ENCODE results near the gene FAM50B.

Gene FAM50B, protein sequence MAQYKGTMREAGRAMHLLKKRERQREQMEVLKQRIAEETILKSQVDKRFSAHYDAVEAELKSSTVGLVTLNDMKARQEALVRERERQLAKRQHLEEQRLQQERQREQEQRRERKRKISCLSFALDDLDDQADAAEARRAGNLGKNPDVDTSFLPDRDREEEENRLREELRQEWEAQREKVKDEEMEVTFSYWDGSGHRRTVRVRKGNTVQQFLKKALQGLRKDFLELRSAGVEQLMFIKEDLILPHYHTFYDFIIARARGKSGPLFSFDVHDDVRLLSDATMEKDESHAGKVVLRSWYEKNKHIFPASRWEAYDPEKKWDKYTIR

DNA sequence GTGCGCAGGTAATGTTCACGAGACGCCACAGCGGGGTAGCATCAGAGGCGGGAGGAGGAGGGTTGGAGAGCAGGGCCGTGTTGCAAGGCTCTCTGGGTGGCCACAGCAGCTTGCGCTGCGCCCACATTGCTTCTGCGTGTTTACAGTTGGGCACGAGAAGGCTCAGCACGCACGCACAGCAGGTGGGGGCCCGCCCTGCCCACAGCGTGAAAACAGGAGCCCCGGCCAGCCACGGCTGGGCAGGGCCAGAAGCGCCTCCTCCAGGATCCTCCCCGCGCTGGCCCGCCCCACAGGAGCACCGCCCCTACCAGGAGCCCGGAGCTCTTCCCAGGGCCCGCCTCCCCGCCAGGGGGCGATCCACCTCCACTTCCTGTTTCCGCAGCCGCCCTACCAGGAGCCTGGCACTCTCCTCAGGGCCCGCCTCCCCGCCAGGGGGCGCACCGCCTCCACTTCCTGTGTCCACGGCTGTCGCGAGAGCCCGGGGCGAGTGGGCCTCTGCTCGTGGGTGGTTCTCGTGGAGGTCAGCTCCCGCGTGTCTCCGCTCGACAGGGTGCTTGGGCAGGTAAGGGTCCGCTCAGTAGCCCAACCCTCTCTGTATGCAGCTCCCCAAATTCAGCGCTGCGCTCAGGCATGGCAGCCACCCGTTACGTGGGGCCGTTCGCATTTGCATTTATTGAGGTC, at the start of gene FAM50B:
FAM50B (plus strand) TSS at position 449 of the 681 bp plus-strand sequence. CDS start 439 bp downstream, outside the sequence.
- peak within 1 kb of the TSS; percentile 34 for H3K9ac ChIP-seq (ENCODE audit: low read length)

DNA sequence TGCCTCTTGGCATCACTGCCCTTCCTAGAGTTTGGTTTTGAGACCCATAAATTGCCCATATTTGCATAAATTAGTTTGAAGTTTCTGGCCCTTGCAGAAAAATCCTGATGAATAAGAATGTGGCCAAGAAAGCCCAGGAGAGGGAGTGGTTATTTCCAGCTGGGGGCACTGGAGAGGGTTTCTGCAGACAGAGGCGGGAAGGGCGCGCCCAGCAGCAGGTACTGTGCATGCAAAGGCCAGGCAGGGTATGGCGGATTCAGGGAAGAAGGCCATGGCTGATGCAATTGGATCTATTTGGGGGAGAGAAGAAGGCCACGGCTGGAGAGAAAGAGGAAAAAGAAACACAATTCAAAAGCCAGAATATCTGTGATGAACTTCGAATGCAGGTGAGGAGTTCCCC, 49.5 kb upstream of the FAM50B start:
- Histone ChIP-seq H3K9ac (ENCODE audit: low read length) (no peak overlapping the region), H3K4me3 (ENCODE audit: low read length) (no peak overlapping the region), H3K27me3 (ENCODE audit: control insufficient read depth, insufficient read depth, low read length) (no peaks in the 10 kb centered on the region), H3K36me3 (ENCODE audit: control insufficient read depth, low read depth, low read length) (no peaks in the 10 kb centered on the region), H3K4me1 (ENCODE audit: control insufficient read depth, low read depth, low read length) (peaks cover 7% of the 10 kb centered on the region), H3K27ac (ENCODE audit: low read length) (no peak overlapping the region), H3K9me3 (ENCODE audit: control insufficient read depth, low read depth, low read length) (no peaks in the 10 kb centered on the region)

More for the DNA sequence above, at the start of gene FAM50B:
- no peaks in the 10 kb centered on the region for H3K36me3 ChIP-seq (ENCODE audit: control insufficient read depth, low read depth, low read length)
- H3K27me3 ChIP-seq (ENCODE audit: control insufficient read depth, insufficient read depth, low read length): no peaks in the 10 kb centered on the region
- no peak within 1 kb of the TSS for H3K27ac ChIP-seq (ENCODE audit: low read length)
- H3K4me1 ChIP-seq (ENCODE audit: control insufficient read depth, low read depth, low read length): peaks cover 3% of the 10 kb centered on the region
- H3K4me3 ChIP-seq (ENCODE audit: low read length): peak within 1 kb of the TSS; percentile 74
- H3K9me3 ChIP-seq (ENCODE audit: control insufficient read depth, low read depth, low read length): no peaks in the 10 kb centered on the region

- no peaks in the 10 kb centered on the region for H3K27me3 ChIP-seq (ENCODE audit: control insufficient read depth, insufficient read depth, low read length)
- H3K9me3 ChIP-seq (ENCODE audit: control insufficient read depth, low read depth, low read length): no peaks in the 10 kb centered on the region
- no peak overlapping the region for H3K9ac ChIP-seq (ENCODE audit: low read length)
- no peak overlapping the region for H3K4me3 ChIP-seq (ENCODE audit: low read length)
- peaks cover 7% of the 10 kb centered on the region for H3K4me1 ChIP-seq (ENCODE audit: control insufficient read depth, low read depth, low read length)
- H3K27ac ChIP-seq (ENCODE audit: low read length): no peak overlapping the region
- H3K36me3 ChIP-seq (ENCODE audit: control insufficient read depth, low read depth, low read length): no peaks in the 10 kb centered on the region
These were observed 48.2 kb upstream of the FAM50B start for GRCh38 chr6:3800850-3801591.

GRCh38 chr6:3801960-3802359, 47.2 kb upstream of the FAM50B start:
- Histone ChIP-seq H3K4me1 (ENCODE audit: control insufficient read depth, low read depth, low read length) (peaks cover 7% of the 10 kb centered on the region), H3K9ac (ENCODE audit: low read length) (no peak overlapping the region), H3K36me3 (ENCODE audit: control insufficient read depth, low read depth, low read length) (no peaks in the 10 kb centered on the region), H3K9me3 (ENCODE audit: control insufficient read depth, low read depth, low read length) (no peaks in the 10 kb centered on the region), H3K27ac (ENCODE audit: low read length) (no peak overlapping the region), H3K27me3 (ENCODE audit: control insufficient read depth, insufficient read depth, low read length) (no peaks in the 10 kb centered on the region), H3K4me3 (ENCODE audit: low read length) (no peak overlapping the region)

GRCh38 chr6:3803627-3804468, 45.3 kb upstream of the FAM50B start:
- Histone ChIP-seq H3K4me3 (ENCODE audit: low read length) (no peak overlapping the region), H3K9ac (ENCODE audit: low read length) (no peak overlapping the region)

DNA sequence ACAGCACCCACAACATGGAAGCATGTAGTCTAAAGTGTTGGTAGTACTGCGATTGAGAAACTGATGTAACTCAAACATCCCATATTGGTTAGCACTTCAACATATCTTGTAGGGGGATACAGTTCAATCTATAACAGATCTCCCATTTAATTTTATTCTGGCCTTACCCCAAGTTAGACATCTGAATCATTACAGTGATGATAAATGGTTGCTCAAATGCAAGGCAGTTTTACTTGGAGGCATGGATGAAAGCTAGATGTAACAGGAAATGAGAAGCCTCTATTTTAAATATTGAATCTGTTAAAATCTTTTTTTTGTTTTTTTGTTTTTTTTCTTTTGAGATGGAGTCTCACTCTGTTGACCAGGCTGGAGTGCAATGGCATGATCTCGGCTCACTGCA, 44.2 kb upstream of the FAM50B start:
- H3K27me3 ChIP-seq (ENCODE audit: control insufficient read depth, insufficient read depth, low read length): no peaks in the 10 kb centered on the region
- peaks cover 7% of the 10 kb centered on the region for H3K4me1 ChIP-seq (ENCODE audit: control insufficient read depth, low read depth, low read length)
- H3K36me3 ChIP-seq (ENCODE audit: control insufficient read depth, low read depth, low read length): no peaks in the 10 kb centered on the region
- H3K9ac ChIP-seq (ENCODE audit: low read length): no peak overlapping the region
- H3K4me3 ChIP-seq (ENCODE audit: low read length): no peak overlapping the region
- H3K27ac ChIP-seq (ENCODE audit: low read length): no peak overlapping the region
- no peaks in the 10 kb centered on the region for H3K9me3 ChIP-seq (ENCODE audit: control insufficient read depth, low read depth, low read length)

More at GRCh38 chr6:3803627-3804468, 45.3 kb upstream of the FAM50B start:
- no peaks in the 10 kb centered on the region for H3K9me3 ChIP-seq (ENCODE audit: control insufficient read depth, low read depth, low read length)
- no peaks in the 10 kb centered on the region for H3K36me3 ChIP-seq (ENCODE audit: control insufficient read depth, low read depth, low read length)
- no peaks in the 10 kb centered on the region for H3K27me3 ChIP-seq (ENCODE audit: control insufficient read depth, insufficient read depth, low read length)
- H3K27ac ChIP-seq (ENCODE audit: low read length): no peak overlapping the region
- H3K4me1 ChIP-seq (ENCODE audit: control insufficient read depth, low read depth, low read length): peaks cover 7% of the 10 kb centered on the region

- H3K4me1 ChIP-seq (ENCODE audit: control insufficient read depth, low read depth, low read length): peaks cover 7% of the 10 kb centered on the region
- no peaks in the 10 kb centered on the region for H3K9me3 ChIP-seq (ENCODE audit: control insufficient read depth, low read depth, low read length)
- no peaks in the 10 kb centered on the region for H3K27me3 ChIP-seq (ENCODE audit: control insufficient read depth, insufficient read depth, low read length)
These were observed 43.6 kb upstream of the FAM50B start for GRCh38 chr6:3805448-3806123.

GRCh38 chr6:3806169-3806922, 42.8 kb upstream of the FAM50B start:
- H3K4me3 ChIP-seq (ENCODE audit: low read length): no peak overlapping the region
- H3K27ac ChIP-seq (ENCODE audit: low read length): no peak overlapping the region
- no peaks in the 10 kb centered on the region for H3K27me3 ChIP-seq (ENCODE audit: control insufficient read depth, insufficient read depth, low read length)

More at GRCh38 chr6:3805448-3806123, 43.6 kb upstream of the FAM50B start:
- no peak overlapping the region for H3K27ac ChIP-seq (ENCODE audit: low read length)
- no peak overlapping the region for H3K9ac ChIP-seq (ENCODE audit: low read length)
- no peak overlapping the region for H3K4me3 ChIP-seq (ENCODE audit: low read length)
- H3K36me3 ChIP-seq (ENCODE audit: control insufficient read depth, low read depth, low read length): no peaks in the 10 kb centered on the region

GRCh38 chr6:3808199-3808598, 41.0 kb upstream of the FAM50B start:
- H3K4me1 ChIP-seq (ENCODE audit: control insufficient read depth, low read depth, low read length): no peaks in the 10 kb centered on the region
- H3K9ac ChIP-seq (ENCODE audit: low read length): no peak overlapping the region
- H3K36me3 ChIP-seq (ENCODE audit: control insufficient read depth, low read depth, low read length): no peaks in the 10 kb centered on the region
- no peak overlapping the region for H3K4me3 ChIP-seq (ENCODE audit: low read length)
- no peak overlapping the region for H3K27ac ChIP-seq (ENCODE audit: low read length)
- H3K9me3 ChIP-seq (ENCODE audit: control insufficient read depth, low read depth, low read length): no peaks in the 10 kb centered on the region
- no peaks in the 10 kb centered on the region for H3K27me3 ChIP-seq (ENCODE audit: control insufficient read depth, insufficient read depth, low read length)

More at GRCh38 chr6:3806169-3806922, 42.8 kb upstream of the FAM50B start:
- Histone ChIP-seq H3K36me3 (ENCODE audit: control insufficient read depth, low read depth, low read length) (no peaks in the 10 kb centered on the region), H3K9ac (ENCODE audit: low read length) (no peak overlapping the region), H3K9me3 (ENCODE audit: control insufficient read depth, low read depth, low read length) (no peaks in the 10 kb centered on the region), H3K4me1 (ENCODE audit: control insufficient read depth, low read depth, low read length) (peaks cover 1% of the 10 kb centered on the region)

Data from iPS-18a (cell line).